ENCODE results near the gene IL17RE. TPM values are rescaled to one million over a fixed set of nuclear protein-coding genes. Genes with fewer than 3 reads are reported as not detected.
A peak's percentile ranks its signal among the peaks of the same experiment; 100 is the strongest.

Gene IL17RE
- total and polyA plus RNA-seq, 2 of the 13 experiments (the other 11 are each of a cell fraction or from before 2014, with no cell fraction given): 14.5 to 24.1 TPM

GRCh38 chr3:9916734-9917680, 14.4 kb downstream of the IL17RE start, which contains the start of gene IL17RC (continued):
- TF ChIP-seq SMAD3 (CRISPR knock-in tag; IDR thresholded peaks at IDR 0.05): no peak
- TF ChIP-seq ERF (CRISPR knock-in tag; IDR thresholded peaks at IDR 0.05): peak; percentile 28; the same call in 1 of the 2 replicates
- TF ChIP-seq ZSCAN25 (CRISPR knock-in tag; IDR thresholded peaks at IDR 0.05): peak; percentile 42; the same call in 1 of the 2 replicates
- no peak for TF ChIP-seq GFI1 (CRISPR knock-in tag; IDR thresholded peaks at IDR 0.05; ENCODE audit: borderline replicate concordance)
- no peak for TF ChIP-seq ZNF382 (CRISPR knock-in tag; IDR thresholded peaks at IDR 0.05; ENCODE audit: borderline replicate concordance)
- no peak for TF ChIP-seq EP300 (IDR thresholded peaks at IDR 0.05; ENCODE audit: low read depth in 2 of 2, low read length in 2 of 2)
- no peak for TF ChIP-seq EP300 (CRISPR knock-in tag; IDR thresholded peaks at IDR 0.05; ENCODE audit: borderline replicate concordance)
- TF ChIP-seq ETV6 (CRISPR knock-in tag; conservative IDR thresholded peaks at IDR 0.05): no peak
- no peak for TF ChIP-seq ZNF251 (CRISPR knock-in tag; IDR thresholded peaks at IDR 0.05)
- TF ChIP-seq AHDC1 (CRISPR knock-in tag; IDR thresholded peaks at IDR 0.05; ENCODE audit: borderline replicate concordance): no peak
- TF ChIP-seq ELK4 (CRISPR knock-in tag; IDR thresholded peaks at IDR 0.05; ENCODE audit: borderline replicate concordance): no peak
- TF ChIP-seq FOXM1 (CRISPR knock-in tag; IDR thresholded peaks at IDR 0.05): no peak
- no peak for TF ChIP-seq PLSCR1 (CRISPR knock-in tag; IDR thresholded peaks at IDR 0.05; ENCODE audit: borderline replicate concordance)
- TF ChIP-seq ZKSCAN5 (CRISPR knock-in tag; IDR thresholded peaks at IDR 0.05): no peak
- no peak for TF ChIP-seq GRHL1 (CRISPR knock-in tag; conservative IDR thresholded peaks at IDR 0.05)
- TF ChIP-seq DPF2 (CRISPR knock-in tag; IDR thresholded peaks at IDR 0.05; ENCODE audit: borderline replicate concordance, low read depth): no peak
- TF ChIP-seq ZNF549 (CRISPR knock-in tag; IDR thresholded peaks at IDR 0.05): no peak
- no peak for TF ChIP-seq MATR3 (CRISPR knock-in tag; IDR thresholded peaks at IDR 0.05)
- peak; percentile 39; the same call in 1 of the 2 replicates for TF ChIP-seq ZNF274 (CRISPR knock-in tag; IDR thresholded peaks at IDR 0.05)

Measured in HepG2 (cell line).